GM12891 (cell line): ENCODE results near the gene TRMT1.
A peak's percentile ranks its signal among the peaks of the same experiment; 100 is the strongest.

Experiments
- PAX5 ChIP-seq: IDR thresholded peaks from 2 replicates; pipeline ENCODE4 v1.6.1; 2011; ENCODE audit warnings: low read length, moderate library complexity, mild to moderate bottlenecking; ENCODE audit not compliant: insufficient read depth, severe bottlenecking
- POLR2A ChIP-seq: IDR thresholded peaks from 2 replicates; pipeline ENCODE4 v1.6.1; 2011; ENCODE audit warnings: low read depth, low read length, control low read depth
- POLR2AphosphoS5 ChIP-seq: IDR thresholded peaks from 2 replicates; pipeline ENCODE4 v1.6.1; 2011; ENCODE audit warnings: low read depth, low read length, control low read depth
- POU2F2 ChIP-seq: IDR thresholded peaks from 2 replicates; pipeline ENCODE4 v1.6.1; 2011; ENCODE audit warnings: low read depth, mild to moderate bottlenecking, control low read depth, low read length, moderate library complexity
- SPI1 ChIP-seq: IDR thresholded peaks from 2 replicates; pipeline ENCODE4 v1.6.1; 2011; ENCODE audit warnings: low read depth, low read length, control low read depth
- TAF1 ChIP-seq: IDR thresholded peaks from 2 replicates; pipeline ENCODE4 v1.6.1; 2011; ENCODE audit warnings: low read depth, low read length, control low read depth

- TF ChIP-seq POLR2AphosphoS5 (no peak; the same call in 1 of the 2 replicates), POLR2A (no peak; the same call in 1 of the 2 replicates), TAF1 (peak; percentile 37), SPI1 (no peak), POU2F2 (peak; percentile 2; the same call in 1 of the 2 replicates), PAX5 (no peak)
Observed at GRCh38 chr19:13154241-13154778, 37.8 kb upstream of the TRMT1 start.
